HG02970 (cell line): ENCODE data around the gene DERA.
"Not testable (repeated sequence)": the region's sequence is repeated elsewhere in the genome, so short reads cannot be mapped to it uniquely, and the experiment has no call there.

ENCODE experiments used
- ATAC-seq: cut with Tn5 transposase; IDR thresholded peaks from one replicate; pipeline ENCODE4 v1.9.1; 2021; ENCODE audit warnings: mild to moderate bottlenecking, moderate library complexity, moderate number of reproducible peaks; ENCODE audit not compliant: unreplicated experiment, low FRiP score

The DERA gene

GRCh38 chr12:16057351-16057751 lies 146.2 kb downstream of the DERA start:
- ATAC-seq = not testable (repeated sequence)

- ATAC-seq = no peak
These were observed 151.5 kb downstream of the DERA start for GRCh38 chr12:16062611-16063010.

GRCh38 chr12:16063726-16064125 lies 152.6 kb downstream of the DERA start:
- ATAC-seq = no peak

DNA sequence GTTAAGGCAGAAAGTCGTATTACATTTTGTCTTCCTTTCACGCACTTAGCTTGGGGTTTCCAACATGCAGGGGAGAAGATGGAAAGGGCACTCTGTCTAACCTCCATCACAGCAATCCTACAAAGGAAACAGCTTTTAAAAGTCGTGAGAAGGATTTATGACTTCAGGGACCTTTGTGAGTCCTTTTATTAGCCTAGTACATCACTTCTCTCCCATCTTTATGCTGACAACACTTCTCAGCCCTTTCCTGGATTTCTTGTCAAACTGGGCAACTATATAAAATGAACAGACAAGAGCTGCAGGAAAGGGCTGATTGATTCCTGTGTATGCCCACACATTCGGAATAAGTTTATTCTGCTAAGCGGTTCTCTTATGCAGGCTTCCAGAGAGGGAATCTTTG lies 159.0 kb downstream of the DERA start:
- no peak for ATAC-seq

- no peak for ATAC-seq
These were observed 161.5 kb downstream of the DERA start for GRCh38 chr12:16072678-16073077.

DNA sequence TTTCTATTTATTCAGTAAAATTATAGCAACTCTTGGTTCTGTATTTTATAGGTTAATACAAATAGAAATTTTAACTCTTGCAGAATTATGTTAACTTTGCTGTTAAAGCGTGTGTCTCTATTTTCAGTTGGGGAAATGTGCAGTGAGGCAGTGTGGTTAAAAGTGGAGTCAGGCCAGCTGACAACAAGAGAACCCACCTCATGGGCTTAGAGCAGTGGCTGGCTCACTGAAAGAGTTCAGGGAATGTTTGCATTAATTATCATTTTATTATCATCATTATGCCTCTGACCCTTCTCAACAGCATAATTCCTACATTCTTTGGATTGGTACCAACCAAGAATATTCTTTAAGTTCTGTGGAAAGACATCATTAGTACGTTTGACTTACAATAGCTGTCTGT lies 163.8 kb downstream of the DERA start:
- no peak for ATAC-seq

DNA sequence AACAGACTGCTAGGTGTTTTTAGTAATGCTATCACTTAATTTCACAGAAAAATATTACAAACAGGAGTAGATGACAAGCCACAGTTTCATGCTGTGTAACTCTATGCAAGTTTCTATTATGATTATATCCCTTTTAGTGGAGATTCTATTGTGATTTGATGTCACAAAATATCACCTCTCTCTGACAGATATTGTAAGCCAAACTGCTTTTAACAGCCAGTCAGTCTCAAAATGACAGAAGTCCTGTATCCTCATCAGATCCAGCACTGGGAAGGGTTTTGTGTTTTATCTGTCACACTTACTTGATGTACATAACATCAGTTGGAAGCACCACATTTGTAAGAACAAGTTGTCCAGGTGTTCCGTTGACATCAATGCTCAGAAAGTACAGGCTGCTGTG lies 164.8 kb downstream of the DERA start:
- no peak for ATAC-seq

- peak; percentile 49 for ATAC-seq
These were observed 165.4 kb downstream of the DERA start for GRCh38 chr12:16076557-16076956.

DNA sequence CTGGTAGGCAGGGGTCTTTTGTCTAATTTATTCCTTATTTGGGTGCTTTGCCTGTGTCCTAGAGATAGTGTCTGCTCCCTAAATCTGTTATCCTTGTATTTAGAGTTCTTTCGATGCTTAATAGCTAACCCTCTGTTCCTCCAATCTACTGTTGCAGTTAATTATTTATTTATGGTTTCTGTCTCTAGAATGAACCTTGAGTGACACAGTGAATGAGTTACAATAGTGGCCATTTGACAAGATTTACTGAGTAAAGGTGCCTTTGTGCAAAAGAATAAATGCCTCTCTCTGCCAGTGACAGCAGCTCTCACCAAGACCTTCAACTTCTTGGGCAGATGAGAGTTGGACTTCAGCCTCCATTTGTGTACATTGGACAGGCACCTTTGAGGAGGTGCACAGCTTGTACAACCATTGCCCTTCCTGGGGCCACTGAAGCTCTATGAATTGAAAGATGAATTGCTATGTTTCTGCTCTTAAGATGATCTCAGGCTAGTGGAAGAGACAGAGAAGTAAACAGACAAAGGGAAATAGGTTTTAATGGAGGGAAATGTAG lies 165.9 kb downstream of the DERA start:
- ATAC-seq = peak; percentile 40

GRCh38 chr12:16086462-16086861 lies 175.3 kb downstream of the DERA start:
- ATAC-seq = no peak

GRCh38 chr12:16086942-16087341 lies 175.8 kb downstream of the DERA start:
- no peak for ATAC-seq
